ENCODE data around the gene COA8.

Gene COA8

DNA sequence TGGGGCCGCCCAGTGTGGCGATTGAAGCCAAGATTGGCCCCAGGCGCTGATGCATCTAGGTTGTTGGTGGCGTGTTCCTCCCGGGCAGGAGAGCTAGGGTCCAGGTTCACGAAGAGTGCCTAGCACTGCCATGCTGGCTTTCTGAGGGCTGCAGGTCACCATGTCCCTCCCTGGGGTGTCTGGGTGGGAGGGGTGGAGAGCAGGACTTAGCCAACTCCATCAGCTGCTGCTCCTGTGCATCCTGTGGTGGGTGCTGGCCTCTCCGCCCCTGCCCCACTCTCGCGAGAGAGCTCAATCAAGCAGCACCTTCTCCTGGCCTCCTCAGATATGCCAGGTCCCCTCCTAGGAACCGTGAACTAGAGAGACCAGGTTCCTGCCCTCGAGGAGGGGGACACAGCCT is 31.9 kb upstream of the COA8 start:
- no peak for DNase-seq (ENCODE audit: low read depth in 2 of 2)
- no peak overlapping the region for H3K4me3 ChIP-seq (replicated peaks in 1 of 2; ENCODE audit: low read depth in 2 of 2, low read length in 2 of 2)

DNA sequence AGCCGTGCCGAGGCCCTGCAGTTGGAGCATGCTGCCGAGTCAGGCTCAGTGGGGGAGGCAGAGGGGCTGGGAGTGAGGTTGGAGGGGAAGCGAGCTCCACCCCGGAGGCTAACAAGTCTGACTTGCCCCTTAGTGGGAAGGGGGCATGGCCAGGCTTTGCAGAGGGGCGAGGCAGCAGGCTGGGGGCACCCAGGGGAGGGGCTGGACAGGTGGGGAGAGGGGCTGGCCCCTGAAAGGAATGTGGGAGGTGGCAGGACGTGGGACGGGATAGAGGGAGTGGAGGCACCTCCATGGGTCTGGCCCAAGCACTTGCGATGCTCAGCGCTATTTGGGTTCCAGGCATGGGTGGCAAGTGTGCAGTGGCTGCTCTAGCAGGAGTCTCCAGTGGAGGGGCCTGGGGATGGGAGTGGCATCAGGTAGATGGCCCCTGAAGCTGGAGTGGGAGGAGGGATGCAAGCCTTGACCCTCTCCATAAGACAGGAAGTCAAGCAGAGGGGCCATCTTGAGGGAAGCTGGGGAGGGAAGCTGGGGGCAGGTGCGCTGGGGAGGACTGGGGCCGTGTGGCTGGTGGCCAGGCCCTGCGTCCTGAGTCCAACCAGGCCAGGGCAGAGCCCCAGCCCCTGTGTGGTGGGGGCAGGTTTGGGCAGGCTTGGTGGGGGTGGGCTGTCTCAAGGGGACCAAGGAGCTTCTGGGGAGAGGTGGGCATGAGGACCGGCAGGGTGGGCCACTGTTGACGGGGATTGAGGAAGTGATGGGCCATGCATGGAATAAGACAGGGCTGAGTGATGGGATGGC is 31.1 kb upstream of the COA8 start:
- TF ChIP-seq, protein P1, sequence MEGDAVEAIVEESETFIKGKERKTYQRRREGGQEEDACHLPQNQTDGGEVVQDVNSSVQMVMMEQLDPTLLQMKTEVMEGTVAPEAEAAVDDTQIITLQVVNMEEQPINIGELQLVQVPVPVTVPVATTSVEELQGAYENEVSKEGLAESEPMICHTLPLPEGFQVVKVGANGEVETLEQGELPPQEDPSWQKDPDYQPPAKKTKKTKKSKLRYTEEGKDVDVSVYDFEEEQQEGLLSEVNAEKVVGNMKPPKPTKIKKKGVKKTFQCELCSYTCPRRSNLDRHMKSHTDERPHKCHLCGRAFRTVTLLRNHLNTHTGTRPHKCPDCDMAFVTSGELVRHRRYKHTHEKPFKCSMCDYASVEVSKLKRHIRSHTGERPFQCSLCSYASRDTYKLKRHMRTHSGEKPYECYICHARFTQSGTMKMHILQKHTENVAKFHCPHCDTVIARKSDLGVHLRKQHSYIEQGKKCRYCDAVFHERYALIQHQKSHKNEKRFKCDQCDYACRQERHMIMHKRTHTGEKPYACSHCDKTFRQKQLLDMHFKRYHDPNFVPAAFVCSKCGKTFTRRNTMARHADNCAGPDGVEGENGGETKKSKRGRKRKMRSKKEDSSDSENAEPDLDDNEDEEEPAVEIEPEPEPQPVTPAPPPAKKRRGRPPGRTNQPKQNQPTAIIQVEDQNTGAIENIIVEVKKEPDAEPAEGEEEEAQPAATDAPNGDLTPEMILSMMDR (IDR thresholded peaks at IDR 0.05; ENCODE audit: low read depth, low read length), result no peak
- H3K4me3 ChIP-seq (replicated peaks in 1 of 2; ENCODE audit: low read depth in 2 of 2, low read length in 2 of 2), result no peak overlapping the region
- no peak for DNase-seq (ENCODE audit: low read depth in 2 of 2)

More for the DNA sequence above, 31.9 kb upstream of the COA8 start:
- TF ChIP-seq, protein P1 (IDR thresholded peaks at IDR 0.05; ENCODE audit: low read depth, low read length), result no peak

DNA sequence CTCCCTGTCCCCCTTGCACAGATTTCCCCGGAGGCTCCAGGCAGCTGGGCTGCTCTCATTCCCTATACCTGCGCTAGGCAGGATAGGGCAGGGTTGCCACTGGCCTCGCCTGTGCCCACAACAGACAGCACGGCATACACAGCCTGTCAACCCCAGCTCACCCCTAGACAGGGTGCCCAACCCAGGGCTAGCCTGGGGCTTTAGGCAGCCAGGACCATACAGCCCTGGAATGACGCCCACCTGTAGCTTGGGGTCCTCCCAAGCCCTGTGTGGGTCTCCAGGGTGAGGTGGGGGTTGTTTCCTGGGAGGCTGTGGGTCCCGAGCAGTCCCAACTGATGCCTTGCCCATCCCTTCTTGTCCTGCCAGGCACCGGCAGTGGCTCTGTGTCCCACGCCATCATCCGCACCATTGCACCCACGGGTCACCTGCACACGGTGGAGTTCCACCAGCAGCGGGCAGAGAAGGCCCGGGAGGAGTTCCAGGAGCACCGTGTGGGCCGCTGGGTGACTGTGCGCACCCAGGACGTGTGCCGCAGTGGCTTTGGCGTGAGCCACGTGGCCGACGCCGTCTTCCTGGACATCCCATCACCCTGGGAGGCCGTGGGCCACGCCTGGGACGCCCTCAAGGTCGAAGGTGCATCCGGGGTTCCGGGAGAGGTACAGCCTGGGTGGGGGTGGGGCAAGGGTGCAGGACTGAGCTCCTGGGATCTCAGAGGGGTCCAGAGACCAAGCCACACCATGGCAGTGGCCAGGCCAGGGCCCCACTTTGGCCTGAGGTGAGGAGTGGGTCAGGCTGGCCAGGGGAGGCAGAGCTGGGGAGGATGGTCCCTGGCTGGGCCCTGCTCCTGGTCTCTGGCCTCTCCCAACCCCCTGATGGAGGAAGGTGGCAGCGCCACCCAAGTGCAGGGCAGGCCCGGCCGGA is 30.3 kb upstream of the COA8 start:
- DNase-seq (ENCODE audit: low read depth in 2 of 2), result no peak
- H3K4me3 ChIP-seq (replicated peaks in 1 of 2; ENCODE audit: low read depth in 2 of 2, low read length in 2 of 2), result no peak overlapping the region
- TF ChIP-seq, protein P1 (IDR thresholded peaks at IDR 0.05; ENCODE audit: low read depth, low read length), result no peak

DNA sequence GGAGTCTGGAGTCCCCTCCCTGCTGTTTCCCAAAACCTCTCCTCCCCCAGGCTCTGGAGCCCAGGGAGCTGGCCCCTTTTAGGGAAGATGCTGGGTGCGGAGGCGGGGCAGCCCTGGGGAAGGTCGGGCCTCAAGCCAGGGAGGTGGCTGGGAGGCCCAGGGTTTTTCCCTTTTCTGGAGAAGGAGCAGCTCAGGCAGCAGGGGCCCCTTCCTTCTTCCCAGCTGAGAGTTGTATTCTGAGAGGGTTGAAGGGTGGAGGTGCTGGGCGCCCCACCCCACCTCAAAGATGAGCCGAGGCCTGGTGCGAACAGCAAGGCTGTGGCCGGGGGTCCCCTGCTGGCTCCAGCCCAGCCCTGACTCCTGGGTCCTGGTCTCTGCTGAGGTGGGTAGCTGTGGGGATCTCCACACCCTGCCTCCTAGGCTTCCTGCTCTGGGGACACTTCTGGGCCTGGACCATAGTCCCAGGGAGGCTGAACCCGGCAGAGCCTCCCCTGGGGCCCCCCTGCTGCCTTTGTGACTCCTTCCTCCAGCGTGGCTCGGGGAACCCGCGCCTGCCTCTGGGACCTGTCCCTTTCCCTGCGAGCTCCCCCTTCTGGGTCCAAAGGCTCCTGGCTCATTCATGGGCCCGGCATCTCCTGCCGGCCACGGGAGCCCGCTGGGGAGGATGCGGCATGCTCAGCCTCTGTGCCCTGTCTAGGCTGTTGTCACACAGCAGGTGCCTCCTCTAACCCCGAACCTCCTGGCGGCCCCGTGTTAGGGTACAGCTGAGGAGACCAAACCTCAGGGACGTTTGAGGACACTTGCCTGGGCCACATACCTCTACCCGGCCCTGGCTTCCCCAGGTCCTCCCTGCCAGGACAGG is 29.4 kb upstream of the COA8 start:
- H3K4me3 ChIP-seq (replicated peaks in 1 of 2; ENCODE audit: low read depth in 2 of 2, low read length in 2 of 2), result no peak overlapping the region
- no peak for DNase-seq (ENCODE audit: low read depth in 2 of 2)
- TF ChIP-seq, protein P1 (IDR thresholded peaks at IDR 0.05; ENCODE audit: low read depth, low read length), result no peak

DNA sequence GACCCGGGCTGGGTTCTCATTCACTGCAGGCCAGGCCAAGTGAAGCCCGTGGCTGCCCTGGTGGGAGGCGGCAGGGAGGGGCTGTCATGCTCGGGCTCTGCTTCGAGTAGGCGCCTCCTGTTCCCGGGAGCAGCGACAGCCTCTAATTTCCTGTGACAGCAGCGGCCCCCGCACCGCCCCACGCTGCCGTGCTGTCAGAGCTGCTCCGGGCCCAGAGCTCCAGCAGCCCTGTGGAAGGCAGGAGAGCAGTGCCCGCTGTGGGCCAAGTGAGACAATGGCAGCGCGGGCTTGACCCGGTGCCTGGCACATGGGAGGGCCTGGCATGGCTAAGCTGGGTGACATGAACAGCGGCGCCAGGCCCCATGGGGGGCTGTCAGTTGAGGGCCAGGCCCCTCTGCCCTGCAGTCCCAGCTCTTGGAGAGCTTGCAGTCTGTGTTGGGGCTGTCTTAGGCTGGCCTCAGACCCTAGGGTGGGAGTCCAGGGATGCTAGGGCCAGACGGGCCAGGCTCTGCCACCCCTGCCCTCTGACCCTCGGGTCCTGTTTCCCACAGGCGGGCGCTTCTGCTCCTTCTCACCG is 28.7 kb upstream of the COA8 start:
- TF ChIP-seq, protein P1 (IDR thresholded peaks at IDR 0.05; ENCODE audit: low read depth, low read length), result no peak
- DNase-seq (ENCODE audit: low read depth in 2 of 2), result no peak
- H3K4me3 ChIP-seq (replicated peaks in 1 of 2; ENCODE audit: low read depth in 2 of 2, low read length in 2 of 2), result no peak overlapping the region

DNA sequence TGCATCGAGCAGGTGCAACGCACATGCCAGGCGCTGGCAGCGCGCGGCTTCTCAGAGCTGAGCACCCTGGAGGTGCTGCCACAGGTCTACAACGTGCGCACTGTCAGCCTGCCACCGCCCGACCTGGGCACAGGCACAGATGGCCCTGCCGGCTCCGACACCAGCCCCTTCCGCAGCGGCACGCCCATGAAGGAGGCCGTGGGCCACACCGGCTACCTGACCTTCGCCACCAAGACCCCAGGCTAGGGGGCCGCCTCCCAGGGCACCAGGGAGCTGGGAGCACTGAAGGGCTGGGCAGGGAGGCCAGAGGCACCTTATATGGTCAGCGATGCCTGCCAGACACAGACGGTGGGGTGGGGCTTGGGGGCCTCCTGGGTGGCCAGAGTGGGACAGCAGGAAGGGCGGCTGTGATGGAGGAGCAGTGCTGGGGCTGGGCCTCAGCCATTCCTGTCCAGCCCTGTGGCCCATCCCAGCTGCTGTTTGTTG is 28.1 kb upstream of the COA8 start:
- no peak for DNase-seq (ENCODE audit: low read depth in 2 of 2)
- H3K4me3 ChIP-seq (replicated peaks in 1 of 2; ENCODE audit: low read depth in 2 of 2, low read length in 2 of 2), result no peak overlapping the region
- TF ChIP-seq, protein P1 (IDR thresholded peaks at IDR 0.05; ENCODE audit: low read depth, low read length), result no peak
